IMR-90 (cell line): ENCODE measurements around the gene SDCCAG8. TPM values are rescaled to one million over a fixed set of nuclear protein-coding genes. Genes with fewer than 3 reads are reported as not detected.

Source experiments
- ATAC-seq: fragments of 200-7000 bp; cut with Tn5 transposase; 2 replicates; pipeline ENCODE4 v1.9.1; 2020; ENCODE audit warnings: low read depth, mild to moderate bottlenecking, moderate library complexity
- BruUV-seq: library from RNA; stranded (reverse); fragments of 400-500 nt; replicated peaks from 2 replicates; lab custom pipeline; 2021; lab: Mats Ljungman, UMichigan
- CTCF ChIA-PET: fragments of 300-600 bp; formaldehyde crosslinking; extraction: SDS; loops from one replicate; lab custom pipeline; 2021; ENCODE audit warnings: antibody characterized with exemption; lab: Yijun Ruan, JAX
- POLR2A ChIA-PET: fragments of 300-600 bp; sonication (Branson Sonifier 250); formaldehyde crosslinking; loops from one replicate; lab custom pipeline; 2022; ENCODE audit warnings: antibody characterized with exemption; ENCODE audit not compliant: unreplicated experiment; lab: Charles Lee
- DNase-seq: peaks from one replicate; pipeline ENCODE4 v3.0.0; 2013
- H2AFZ ChIP-seq: replicated peaks from 2 replicates; pipeline ENCODE3; 2013; ENCODE audit warnings: low read length, mild to moderate bottlenecking; ENCODE audit not compliant: poor library complexity
- H2AK5ac ChIP-seq: 2 replicates; pipeline ENCODE4 v1.6.1; 2013; ENCODE audit warnings: low read depth, low read length, inconsistent platforms
- H2AK9ac ChIP-seq: replicated peaks from 2 replicates; pipeline ENCODE3; 2013; ENCODE audit warnings: mild to moderate bottlenecking, low read depth, low read length, moderate library complexity; ENCODE audit not compliant: poor library complexity
- H2BK120ac ChIP-seq: 2 replicates; pipeline ENCODE4 v1.6.1; 2013; ENCODE audit warnings: low read depth, low read length, inconsistent platforms
- H2BK15ac ChIP-seq: 3 replicates; pipeline ENCODE4 v1.6.1; 2013; ENCODE audit warnings: low read depth, low read length, inconsistent platforms
- H2BK20ac ChIP-seq: 2 replicates; pipeline ENCODE4 v1.6.1; 2013; ENCODE audit warnings: low read depth, mild to moderate bottlenecking, inconsistent platforms, low read length, moderate library complexity
- H2BK5ac ChIP-seq: 2 replicates; pipeline ENCODE4 v1.6.1; 2013; ENCODE audit warnings: mild to moderate bottlenecking, low read depth, low read length, inconsistent platforms; ENCODE audit not compliant: poor library complexity, severe bottlenecking
- H3K14ac ChIP-seq: replicated peaks from 2 replicates; pipeline ENCODE4 v1.6.1; 2013; ENCODE audit warnings: low read depth, low read length, inconsistent platforms
- H3K18ac ChIP-seq: 2 replicates; pipeline ENCODE4 v1.6.1; 2013; ENCODE audit warnings: low read depth, low read length, control low read depth
- H3K23ac ChIP-seq: 2 replicates; pipeline ENCODE4 v1.6.1; 2013; ENCODE audit warnings: low read depth, low read length, inconsistent platforms
- H3K27ac ChIP-seq: 2 replicates; pipeline ENCODE4 v1.5.1; 2013; ENCODE audit warnings: mild to moderate bottlenecking, control low read depth, low read length; ENCODE audit not compliant: insufficient read depth
- H3K27me3 ChIP-seq: 2 replicates; pipeline ENCODE4 v1.6.1; 2013; ENCODE audit warnings: low read length; ENCODE audit not compliant: control insufficient read depth, insufficient read depth
- H3K36me3 ChIP-seq: 2 replicates; pipeline ENCODE4 v1.6.1; 2013; ENCODE audit warnings: low read length, mixed read lengths; ENCODE audit not compliant: control insufficient read depth, insufficient read depth
- H3K4ac ChIP-seq: 2 replicates; pipeline ENCODE4 v1.6.1; 2013; ENCODE audit warnings: low read depth, low read length, inconsistent platforms
- H3K4me1 ChIP-seq: 2 replicates; pipeline ENCODE4 v1.6.1; 2013; ENCODE audit warnings: low read length, mixed read lengths; ENCODE audit not compliant: control insufficient read depth, insufficient read depth
- H3K4me2 ChIP-seq: 2 replicates; pipeline ENCODE4 v1.6.1; 2013; ENCODE audit warnings: low read depth, mild to moderate bottlenecking, control low read depth, low read length, moderate library complexity
- H3K4me3 ChIP-seq: 2 replicates; pipeline ENCODE4 v1.5.1; 2013; ENCODE audit warnings: low read depth, mild to moderate bottlenecking, control low read depth, low read length, moderate library complexity; ENCODE audit not compliant: insufficient read depth
- H3K56ac ChIP-seq: 2 replicates; pipeline ENCODE4 v1.6.1; 2013; ENCODE audit warnings: low read length, inconsistent platforms; ENCODE audit not compliant: insufficient read depth; ENCODE audit errors: extremely low read depth
- H3K79me1 ChIP-seq, 2 experiments: 2 replicates each; pipeline ENCODE4 v1.6.1; 2013; ENCODE audit warnings: low read length in 2 of 2, inconsistent platforms in 1 of 2, low read depth in 1 of 2
- H3K9ac ChIP-seq: 2 replicates; pipeline ENCODE4 v1.6.1; 2013; ENCODE audit warnings: low read depth, low read length, control low read depth
- H3K9me1 ChIP-seq: 2 replicates; pipeline ENCODE4 v1.6.1; 2013; ENCODE audit warnings: low read length, inconsistent platforms; ENCODE audit not compliant: insufficient read depth
- H3K9me3 ChIP-seq: 2 replicates; pipeline ENCODE4 v1.6.1; 2013; ENCODE audit warnings: low read length; ENCODE audit not compliant: control insufficient read depth, insufficient read depth
- H4K20me1 ChIP-seq: 2 replicates; pipeline ENCODE4 v1.6.1; 2013; ENCODE audit warnings: low read length, inconsistent platforms; ENCODE audit not compliant: insufficient read depth
- H4K5ac ChIP-seq: 2 replicates; pipeline ENCODE4 v1.6.1; 2013; ENCODE audit warnings: mild to moderate bottlenecking, low read depth, low read length, control low read depth
- H4K8ac ChIP-seq, 2 experiments: 2 replicates each; pipeline ENCODE4 v1.6.1; 2013; ENCODE audit warnings: low read depth in 2 of 2, low read length in 2 of 2, control low read depth in 1 of 2, inconsistent platforms in 1 of 2
- H4K91ac ChIP-seq: 2 replicates; pipeline ENCODE4 v1.6.1; 2013; ENCODE audit warnings: low read depth, low read length, inconsistent platforms; ENCODE audit not compliant: insufficient read depth
- BHLHE40 ChIP-seq: fragments of 150-350 bp; IDR thresholded peaks from 2 replicates; pipeline ENCODE4 v1.6.1; 2016; ENCODE audit warnings: mild to moderate bottlenecking, low read depth, low read length
- CEBPB ChIP-seq: IDR thresholded peaks from 2 replicates; pipeline ENCODE4 v1.6.1; 2012; ENCODE audit warnings: low read depth, low read length, improper control_type of control experiment
- RCOR1 ChIP-seq: IDR thresholded peaks from 2 replicates; pipeline ENCODE4 v1.6.1; 2012; ENCODE audit warnings: mild to moderate bottlenecking, low read length, improper control_type of control experiment; ENCODE audit not compliant: insufficient replicate concordance
- SMC3 ChIP-seq: fragments of 150-350 bp; IDR thresholded peaks from 2 replicates; pipeline ENCODE4 v1.6.1; 2016; ENCODE audit warnings: low read depth, mild to moderate bottlenecking, antibody characterized with exemption, low read length, moderate library complexity
- WGBS, 2 experiments: methylation state at CpG; one replicate each; pipeline versions ENCODE4 v1.1.5 to v1.1.7; 2013; ENCODE audit warnings: missing lambda C conversion rate in 2 of 2; ENCODE audit not compliant: insufficient read length in 1 of 2; ENCODE audit errors: extremely low coverage in 2 of 2; 5-methylcytosine and 5-hydroxymethylcytosine counted together
- dilution Hi-C: fragments of 300-500 bp; cut with HindIII; formaldehyde crosslinking; loops from one replicate; pipeline ENCODE4 v1.14.3; 2018; ENCODE audit warnings: low sequenced_read_pairs; ENCODE audit not compliant: unreplicated experiment
- in situ Hi-C: fragments of 300-500 bp; cut with MboI; formaldehyde crosslinking; loops from 3 replicates; pipeline ENCODE4 v1.14.3; 2019; ENCODE audit warnings: low sequenced_read_pairs, inconsistent platforms, mixed read lengths
- intact Hi-C: fragments of 100-400 bp; cut with micrococcal nuclease; formaldehyde crosslinking; loops from 2 replicates; pipeline ENCODE4 v1.10.0; 2022
- polyA plus RNA-seq, 3 experiments: library from polyadenylated mRNA; depleted of rRNA; stranded (reverse); fragments of >200 nt; gene quantifications; 2 replicates each; pipeline ENCODE4 v1.2.3, GENCODE V29; 2012; ENCODE audit warnings: low replicate concordance in 1 of 3
- total RNA-seq: library from RNA; depleted of rRNA; stranded (reverse); fragments of >200 nt; gene quantifications from 2 replicates; pipeline ENCODE4 v1.2.3, GENCODE V29; 2012
- TF ChIP-seq, protein P1 (sequence below): fragments of 150-350 bp; IDR thresholded peaks from 2 replicates; pipeline ENCODE4 v1.6.1; 2016; ENCODE audit warnings: low read depth, mild to moderate bottlenecking, low read length, moderate library complexity, borderline replicate concordance
- TF ChIP-seq, protein P2 (sequence below): fragments of 150-350 bp; IDR thresholded peaks from 2 replicates; pipeline ENCODE4 v1.6.1; 2017; ENCODE audit warnings: mild to moderate bottlenecking, antibody characterized with exemption, low read length, low read depth
- TF ChIP-seq, protein P3 (sequence below): conservative IDR thresholded peaks from 2 replicates; pipeline ENCODE4 v1.5.1; 2012; ENCODE audit warnings: mild to moderate bottlenecking, low read depth, low read length, improper control_type of control experiment

Gene SDCCAG8
- total and polyA plus RNA-seq, 2 of the 4 experiments (the other 2 are of a cell fraction): 25.2 to 46.8 TPM

- Histone ChIP-seq H3K9me3 (no peaks in the 10 kb centered on the region), H3K4ac (no peak overlapping the region), H2AK5ac (no peak overlapping the region), H2BK5ac (no peak overlapping the region), H3K23ac (no peak overlapping the region), H2BK15ac (no peak overlapping the region), H2BK20ac (no peak overlapping the region), H2AK9ac (no peak overlapping the region), H3K56ac (no peak overlapping the region), H2BK120ac (no peak overlapping the region), H3K9me1 (no peaks in the 10 kb centered on the region; the same call in 1 of the 2 replicates), H3K27ac (no peak overlapping the region), H4K8ac (no peak overlapping the region), H3K4me1 (no peaks in the 10 kb centered on the region), H3K14ac (no peak overlapping the region), H4K5ac (no peak overlapping the region), H3K18ac (no peak overlapping the region), H3K9ac (no peak overlapping the region), H3K27me3 (no peaks in the 10 kb centered on the region), H3K4me3 (no peak overlapping the region), H3K79me1 (no peaks in the 10 kb centered on the region), H3K4me2 (no peak overlapping the region), H3K36me3 (peaks cover 6% of the 10 kb centered on the region; the same call in 1 of the 2 replicates), H4K20me1 (no peaks in the 10 kb centered on the region), H4K91ac (no peak overlapping the region), H2AFZ (no peak overlapping the region)
- TF ChIP-seq SMC3 (no peak), CEBPB (peak; percentile 36), RCOR1 (no peak), BHLHE40 (no peak)
- TF ChIP-seq, protein P1, sequence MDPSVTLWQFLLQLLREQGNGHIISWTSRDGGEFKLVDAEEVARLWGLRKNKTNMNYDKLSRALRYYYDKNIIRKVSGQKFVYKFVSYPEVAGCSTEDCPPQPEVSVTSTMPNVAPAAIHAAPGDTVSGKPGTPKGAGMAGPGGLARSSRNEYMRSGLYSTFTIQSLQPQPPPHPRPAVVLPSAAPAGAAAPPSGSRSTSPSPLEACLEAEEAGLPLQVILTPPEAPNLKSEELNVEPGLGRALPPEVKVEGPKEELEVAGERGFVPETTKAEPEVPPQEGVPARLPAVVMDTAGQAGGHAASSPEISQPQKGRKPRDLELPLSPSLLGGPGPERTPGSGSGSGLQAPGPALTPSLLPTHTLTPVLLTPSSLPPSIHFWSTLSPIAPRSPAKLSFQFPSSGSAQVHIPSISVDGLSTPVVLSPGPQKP: no peak
- TF ChIP-seq, protein P2, sequence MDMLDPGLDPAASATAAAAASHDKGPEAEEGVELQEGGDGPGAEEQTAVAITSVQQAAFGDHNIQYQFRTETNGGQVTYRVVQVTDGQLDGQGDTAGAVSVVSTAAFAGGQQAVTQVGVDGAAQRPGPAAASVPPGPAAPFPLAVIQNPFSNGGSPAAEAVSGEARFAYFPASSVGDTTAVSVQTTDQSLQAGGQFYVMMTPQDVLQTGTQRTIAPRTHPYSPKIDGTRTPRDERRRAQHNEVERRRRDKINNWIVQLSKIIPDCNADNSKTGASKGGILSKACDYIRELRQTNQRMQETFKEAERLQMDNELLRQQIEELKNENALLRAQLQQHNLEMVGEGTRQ: no peak
- TF ChIP-seq, protein P3, sequence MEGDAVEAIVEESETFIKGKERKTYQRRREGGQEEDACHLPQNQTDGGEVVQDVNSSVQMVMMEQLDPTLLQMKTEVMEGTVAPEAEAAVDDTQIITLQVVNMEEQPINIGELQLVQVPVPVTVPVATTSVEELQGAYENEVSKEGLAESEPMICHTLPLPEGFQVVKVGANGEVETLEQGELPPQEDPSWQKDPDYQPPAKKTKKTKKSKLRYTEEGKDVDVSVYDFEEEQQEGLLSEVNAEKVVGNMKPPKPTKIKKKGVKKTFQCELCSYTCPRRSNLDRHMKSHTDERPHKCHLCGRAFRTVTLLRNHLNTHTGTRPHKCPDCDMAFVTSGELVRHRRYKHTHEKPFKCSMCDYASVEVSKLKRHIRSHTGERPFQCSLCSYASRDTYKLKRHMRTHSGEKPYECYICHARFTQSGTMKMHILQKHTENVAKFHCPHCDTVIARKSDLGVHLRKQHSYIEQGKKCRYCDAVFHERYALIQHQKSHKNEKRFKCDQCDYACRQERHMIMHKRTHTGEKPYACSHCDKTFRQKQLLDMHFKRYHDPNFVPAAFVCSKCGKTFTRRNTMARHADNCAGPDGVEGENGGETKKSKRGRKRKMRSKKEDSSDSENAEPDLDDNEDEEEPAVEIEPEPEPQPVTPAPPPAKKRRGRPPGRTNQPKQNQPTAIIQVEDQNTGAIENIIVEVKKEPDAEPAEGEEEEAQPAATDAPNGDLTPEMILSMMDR: no peak
- dilution Hi-C loops: no loop called here
- in situ Hi-C loops: no loop called here
- no CpG with 5 or more reads among the region's 2 CpGs for WGBS, 2 experiments
- intact Hi-C loops: no loop called here
- no peak for DNase-seq
- CTCF ChIA-PET: no interaction called here
- POLR2A ChIA-PET: no interaction called here
- BruUV-seq: no TSS peak
- ATAC-seq: no peak
These were observed 95.5 kb downstream of the SDCCAG8 start for GRCh38 chr1:243351337-243351736.
